H9 (cell line): ENCODE results near the gene TMTC2. TPM values are rescaled to one million over a fixed set of nuclear protein-coding genes. Genes with fewer than 3 reads are reported as not detected.

Source experiments
- DNase-seq: peaks from one replicate; pipeline ENCODE4 v3.0.0-alpha.2; 2017
- H2AFZ ChIP-seq: one replicate; pipeline ENCODE4 v1.6.1; 2013; ENCODE audit warnings: mild to moderate bottlenecking, low read length, control low read depth, moderate library complexity
- H2AK5ac ChIP-seq: 2 replicates; pipeline ENCODE4 v1.6.1; 2013; ENCODE audit warnings: low read length, control low read depth, mixed read lengths; ENCODE audit not compliant: insufficient read length
- H2BK120ac ChIP-seq: one replicate; pipeline ENCODE4 v1.6.1; 2013; ENCODE audit warnings: low read depth, mild to moderate bottlenecking, low read length, control low read depth, inconsistent platforms; ENCODE audit not compliant: poor library complexity, severe bottlenecking
- H2BK12ac ChIP-seq: 2 replicates; pipeline ENCODE4 v1.6.1; 2013; ENCODE audit warnings: low read length, control low read depth, mixed read lengths, low read depth; ENCODE audit not compliant: insufficient read length
- H2BK15ac ChIP-seq: 2 replicates; pipeline ENCODE4 v1.6.1; 2013; ENCODE audit warnings: low read depth, low read length, control low read depth
- H2BK20ac ChIP-seq: one replicate; pipeline ENCODE4 v1.6.1; 2013; ENCODE audit warnings: low read depth, mild to moderate bottlenecking, low read length, control low read depth, inconsistent platforms; ENCODE audit not compliant: poor library complexity, severe bottlenecking
- H2BK5ac ChIP-seq: 2 replicates; pipeline ENCODE4 v1.6.1; 2013; ENCODE audit warnings: low read length, control low read depth, mixed read lengths; ENCODE audit not compliant: insufficient read length
- H3K14ac ChIP-seq: 2 replicates; pipeline ENCODE4 v1.6.1; 2013; ENCODE audit warnings: low read length, control low read depth; ENCODE audit not compliant: insufficient read depth
- H3K18ac ChIP-seq: 2 replicates; pipeline ENCODE4 v1.6.1; 2013; ENCODE audit warnings: low read depth, mild to moderate bottlenecking, mixed read lengths, low read length, control low read depth; ENCODE audit not compliant: insufficient read length
- H3K23ac ChIP-seq: 2 replicates; pipeline ENCODE4 v1.6.1; 2013; ENCODE audit warnings: low read length, control low read depth, mixed read lengths, low read depth; ENCODE audit not compliant: insufficient read length
- H3K23me2 ChIP-seq: 2 replicates; pipeline ENCODE4 v1.6.1; 2013; ENCODE audit warnings: low read depth, mild to moderate bottlenecking, mixed read lengths, low read length, control low read depth; ENCODE audit not compliant: insufficient read length, poor library complexity, severe bottlenecking
- H3K27ac ChIP-seq: 2 replicates; pipeline ENCODE4 v1.5.1; 2013; ENCODE audit warnings: low read length, control low read depth, mixed read lengths, low read depth; ENCODE audit not compliant: insufficient read length
- H3K27me3 ChIP-seq: 2 replicates; pipeline ENCODE4 v1.6.1; 2013; ENCODE audit warnings: low read length, control low read depth, inconsistent platforms; ENCODE audit not compliant: insufficient read depth
- H3K4ac ChIP-seq: 2 replicates; pipeline ENCODE4 v1.6.1; 2013; ENCODE audit warnings: low read depth, mild to moderate bottlenecking, control low read depth, inconsistent platforms, low read length, moderate library complexity
- H3K4me1 ChIP-seq: 2 replicates; pipeline ENCODE4 v1.6.1; 2013; ENCODE audit warnings: low read length, control low read depth, inconsistent platforms; ENCODE audit not compliant: insufficient read depth
- H3K4me2 ChIP-seq: 2 replicates; pipeline ENCODE4 v1.6.1; 2013; ENCODE audit warnings: low read length, control low read depth, mixed read lengths; ENCODE audit not compliant: insufficient read length, insufficient read depth
- H3K56ac ChIP-seq: 2 replicates; pipeline ENCODE4 v1.6.1; 2013; ENCODE audit warnings: low read depth, mild to moderate bottlenecking, mixed read lengths, low read length, control low read depth; ENCODE audit not compliant: insufficient read length
- H3K79me1 ChIP-seq: 2 replicates; pipeline ENCODE4 v1.6.1; 2013; ENCODE audit warnings: low read depth, mild to moderate bottlenecking, moderate library complexity, low read length, control low read depth, inconsistent platforms; ENCODE audit not compliant: insufficient read depth, poor library complexity, severe bottlenecking
- H3K79me2 ChIP-seq: 2 replicates; pipeline ENCODE4 v1.6.1; 2013; ENCODE audit warnings: low read length, control low read depth, inconsistent platforms; ENCODE audit not compliant: insufficient read depth
- H3K9ac ChIP-seq: 2 replicates; pipeline ENCODE4 v1.6.1; 2013; ENCODE audit warnings: low read length, control low read depth, mixed read lengths; ENCODE audit not compliant: insufficient read length; ENCODE audit errors: extremely low read depth
- H3K9me3 ChIP-seq: one replicate; pipeline ENCODE4 v1.6.1; 2013; ENCODE audit warnings: low read depth, low read length, inconsistent platforms; ENCODE audit not compliant: control insufficient read depth
- H3T11ph ChIP-seq: one replicate; pipeline ENCODE4 v1.6.1; 2013; ENCODE audit warnings: mild to moderate bottlenecking, low read length, control low read depth, inconsistent platforms
- H4K20me1 ChIP-seq: one replicate; pipeline ENCODE4 v1.6.1; 2013; ENCODE audit not compliant: control insufficient read depth, insufficient read length, insufficient read depth
- H4K5ac ChIP-seq: 2 replicates; pipeline ENCODE4 v1.6.1; 2013; ENCODE audit warnings: low read depth, mild to moderate bottlenecking, mixed read lengths, low read length, control low read depth; ENCODE audit not compliant: insufficient read length
- H4K8ac ChIP-seq: replicated peaks from 2 replicates; pipeline ENCODE4 v1.6.1; 2013; ENCODE audit warnings: low read length, control low read depth, mixed read lengths, low read depth; ENCODE audit not compliant: insufficient read length
- H4K91ac ChIP-seq: 2 replicates; pipeline ENCODE4 v1.6.1; 2013; ENCODE audit warnings: low read depth, mild to moderate bottlenecking, moderate library complexity, mixed read lengths, low read length, control low read depth; ENCODE audit not compliant: insufficient read length
- H3K27ac Mint-ChIP-seq, 3 experiments: 2 replicates in 2 of 3; 3 replicates in 1 of 3; pipeline ENCODE4 v1.8.0; 2020 to 2021; ENCODE audit warnings: mixed read lengths in 3 of 3, mild to moderate bottlenecking in 1 of 3, moderate library complexity in 1 of 3
- H3K27me3 Mint-ChIP-seq: 2 replicates; pipeline ENCODE4 v1.8.0; 2021; ENCODE audit warnings: low read depth, mild to moderate bottlenecking, moderate library complexity, mixed read lengths
- H3K36me3 Mint-ChIP-seq, 3 experiments: 2 replicates in 2 of 3; 3 replicates in 1 of 3; pipeline ENCODE4 v1.8.0; 2020 to 2021; ENCODE audit warnings: low read depth in 3 of 3, mixed read lengths in 3 of 3; ENCODE audit not compliant: insufficient read depth in 1 of 3
- H3K4me1 Mint-ChIP-seq, 2 experiments: 2 replicates each; pipeline ENCODE4 v1.8.0; 2020; ENCODE audit warnings: mixed read lengths in 2 of 2
- H3K4me3 Mint-ChIP-seq, 2 experiments: 2 replicates in 1 of 2; 3 replicates in 1 of 2; pipeline ENCODE4 v1.8.0; 2020 to 2021; ENCODE audit warnings: mild to moderate bottlenecking in 2 of 2, mixed read lengths in 2 of 2, moderate library complexity in 1 of 2
- H3K9me3 Mint-ChIP-seq, 2 experiments: 2 replicates in 1 of 2; 3 replicates in 1 of 2; pipeline ENCODE4 v1.8.0; 2020; ENCODE audit warnings: mild to moderate bottlenecking in 2 of 2, mixed read lengths in 2 of 2, moderate library complexity in 1 of 2
- total RNA-seq: library from RNA; stranded (reverse); gene quantifications from 2 replicates; pipeline ENCODE4 v1.2.1, GENCODE V29; 2021
- TF ChIP-seq, protein P1 (sequence below): fragments of 200-600 bp; sonication (generic); conservative IDR thresholded peaks from 3 replicates; pipeline ENCODE4 v1.8.0; 2021; ENCODE audit warnings: antibody characterized with exemption, mild to moderate bottlenecking

Gene TMTC2
- total RNA-seq, 1 experiment from 2014 or later: 3.1 TPM

DNA sequence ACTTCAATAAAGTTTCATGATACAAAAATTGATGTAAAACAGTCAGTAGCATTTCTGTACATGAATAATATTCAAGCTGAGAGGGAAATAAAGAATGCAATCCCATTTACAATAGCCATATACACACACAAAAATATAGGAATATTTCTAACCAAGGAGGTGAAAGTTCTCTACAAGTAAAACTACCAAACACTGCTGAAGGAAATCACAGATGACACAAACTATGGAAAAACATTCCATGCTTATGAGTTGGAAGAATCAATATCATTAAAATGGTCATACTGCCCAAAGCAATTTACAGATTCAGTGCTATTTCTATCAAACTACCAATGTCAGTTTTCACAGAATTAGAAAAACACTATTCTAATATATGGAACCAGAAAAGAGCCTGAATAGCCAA is 272.3 kb downstream of the TMTC2 start:
- TF ChIP-seq, protein P1, sequence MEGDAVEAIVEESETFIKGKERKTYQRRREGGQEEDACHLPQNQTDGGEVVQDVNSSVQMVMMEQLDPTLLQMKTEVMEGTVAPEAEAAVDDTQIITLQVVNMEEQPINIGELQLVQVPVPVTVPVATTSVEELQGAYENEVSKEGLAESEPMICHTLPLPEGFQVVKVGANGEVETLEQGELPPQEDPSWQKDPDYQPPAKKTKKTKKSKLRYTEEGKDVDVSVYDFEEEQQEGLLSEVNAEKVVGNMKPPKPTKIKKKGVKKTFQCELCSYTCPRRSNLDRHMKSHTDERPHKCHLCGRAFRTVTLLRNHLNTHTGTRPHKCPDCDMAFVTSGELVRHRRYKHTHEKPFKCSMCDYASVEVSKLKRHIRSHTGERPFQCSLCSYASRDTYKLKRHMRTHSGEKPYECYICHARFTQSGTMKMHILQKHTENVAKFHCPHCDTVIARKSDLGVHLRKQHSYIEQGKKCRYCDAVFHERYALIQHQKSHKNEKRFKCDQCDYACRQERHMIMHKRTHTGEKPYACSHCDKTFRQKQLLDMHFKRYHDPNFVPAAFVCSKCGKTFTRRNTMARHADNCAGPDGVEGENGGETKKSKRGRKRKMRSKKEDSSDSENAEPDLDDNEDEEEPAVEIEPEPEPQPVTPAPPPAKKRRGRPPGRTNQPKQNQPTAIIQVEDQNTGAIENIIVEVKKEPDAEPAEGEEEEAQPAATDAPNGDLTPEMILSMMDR: no peak
- Histone ChIP-seq H3K18ac (no peak overlapping the region), H4K8ac (no peak overlapping the region), H3K4ac (no peak overlapping the region), H3K4me1 (no peaks in the 10 kb centered on the region), H4K5ac (no peak overlapping the region), H3K27ac (no peak overlapping the region), H4K91ac (no peak overlapping the region), H2BK5ac (no peak overlapping the region), H3K56ac (no peak overlapping the region), H3K79me2 (no peaks in the 10 kb centered on the region), H3T11ph (no peak overlapping the region), H3K23me2 (no peaks in the 10 kb centered on the region), H2BK20ac (no peak overlapping the region), H3K4me2 (no peak overlapping the region), H3K9ac (no peak overlapping the region), H2AK5ac (no peak overlapping the region), H3K9me3 (no peaks in the 10 kb centered on the region), H3K14ac (no peak overlapping the region), H2BK12ac (no peak overlapping the region), H3K23ac (no peak overlapping the region), H2BK120ac (no peak overlapping the region), H4K20me1 (no peaks in the 10 kb centered on the region), H2AFZ (no peak overlapping the region), H3K79me1 (no peaks in the 10 kb centered on the region), H3K27me3 (no peaks in the 10 kb centered on the region), H2BK15ac (no peak overlapping the region)
- Mint-ChIP-seq H3K27ac (no peak overlapping the region), H3K27me3 (no peaks in the 10 kb centered on the region), H3K4me3 (no peak overlapping the region), H3K36me3 (no peaks in the 10 kb centered on the region; a peak in 1 of 7 replicates), H3K9me3 (no peaks in the 10 kb centered on the region), H3K4me1 (peaks cover 2% of the 10 kb centered on the region in 2 experiments)
- DNase-seq: no peak
